Measurements from ENCODE around the gene ACIN1.

ACIN1 gene

GRCh38 chr14:23094666-23095195 is at the start of gene ACIN1:
TSS of gene ACIN1 (minus strand) at chr14:23095136. CDS start at chr14:23095112, 24 bp downstream.
- no peak for DNase-seq

- no peak for DNase-seq
These were observed 49.0 kb upstream of the ACIN1 start for GRCh38 chr14:23143911-23144310.

GRCh38 chr14:23142826-23143225 is 47.9 kb upstream of the ACIN1 start:
- no peak for DNase-seq

- DNase-seq = no peak
These were observed 46.9 kb upstream of the ACIN1 start for GRCh38 chr14:23141706-23142444.

GRCh38 chr14:23140371-23140770 is 45.4 kb upstream of the ACIN1 start:
- DNase-seq = no peak

GRCh38 chr14:23139874-23140273 is 44.9 kb upstream of the ACIN1 start:
- DNase-seq = no peak

- no peak for DNase-seq
These were observed 43.0 kb upstream of the ACIN1 start for GRCh38 chr14:23137813-23138535.

- no peak for DNase-seq
These were observed 42.4 kb upstream of the ACIN1 start for GRCh38 chr14:23137192-23137812.

- no peak for DNase-seq
These were observed 41.7 kb upstream of the ACIN1 start for GRCh38 chr14:23136566-23137133.

GRCh38 chr14:23132970-23133369 is 38.0 kb upstream of the ACIN1 start:
- no peak for DNase-seq

- no peak for DNase-seq
These were observed 36.5 kb upstream of the ACIN1 start for GRCh38 chr14:23131482-23131881.

- DNase-seq = no peak
These were observed 35.9 kb upstream of the ACIN1 start for GRCh38 chr14:23130871-23131270.

GRCh38 chr14:23129759-23130316 is 34.9 kb upstream of the ACIN1 start:
- no peak for DNase-seq

GRCh38 chr14:23128969-23129758 is 34.2 kb upstream of the ACIN1 start:
- DNase-seq = no peak

- DNase-seq = no peak
These were observed 32.9 kb upstream of the ACIN1 start for GRCh38 chr14:23127861-23128260.

- DNase-seq = no peak
These were observed 31.8 kb upstream of the ACIN1 start for GRCh38 chr14:23126548-23127278.

- no peak for DNase-seq
These were observed 31.1 kb upstream of the ACIN1 start for GRCh38 chr14:23125933-23126524.

- no peak for DNase-seq
These were observed 30.1 kb upstream of the ACIN1 start for GRCh38 chr14:23125011-23125410.

- DNase-seq = no peak
These were observed 29.5 kb upstream of the ACIN1 start for GRCh38 chr14:23124337-23124954.

GRCh38 chr14:23123419-23123818 is 28.5 kb upstream of the ACIN1 start:
- no peak for DNase-seq

- no peak for DNase-seq
These were observed 27.1 kb upstream of the ACIN1 start for GRCh38 chr14:23122086-23122485.
